ENCODE results near the gene IFNA8.

GRCh38 chr9:21385131-21385670, 23.7 kb upstream of the IFNA8 start, which contains the start of gene IFNA2:
- TF ChIP-seq NANOG (IDR thresholded peaks at IDR 0.05; ENCODE audit: borderline replicate concordance) (no peak), CTCF (conservative IDR thresholded peaks at IDR 0.05; ENCODE audit: low read depth in 2 of 2) (no peak), POLR2AphosphoS5 (IDR thresholded peaks at IDR 0.05; ENCODE audit: low read depth) (no peak), EZH2 (IDR thresholded peaks at IDR 0.05; ENCODE audit: low read depth, unreplicated experiment) (no peak), EZH2phosphoT487 (IDR thresholded peaks at IDR 0.05; ENCODE audit: unreplicated experiment) (no peak), JUNB (IDR thresholded peaks at IDR 0.05; ENCODE audit: unreplicated experiment) (no peak), CREB1 (CRISPR knock-in tag; IDR thresholded peaks at IDR 0.05; ENCODE audit: low read depth) (no peak), STAT1 (IDR thresholded peaks at IDR 0.05; ENCODE audit: unreplicated experiment) (no peak), ZNF462 (CRISPR knock-in tag; IDR thresholded peaks at IDR 0.05) (no peak), REST (IDR thresholded peaks at IDR 0.05; ENCODE audit: unreplicated experiment) (no peak), ZNF331 (CRISPR knock-in tag; IDR thresholded peaks at IDR 0.05; ENCODE audit: low read depth) (no peak), ETS1 (IDR thresholded peaks at IDR 0.05) (no peak)

All from GM23338 (cell line).